Neutrophil (primary cell): Measurements from ENCODE around the gene BLCAP.
"Not testable (repeated sequence)": the region's sequence is repeated elsewhere in the genome, so short reads cannot be mapped to it uniquely, and the experiment has no call there.

ENCODE experiments used
- H3K27ac ChIP-seq: fragments of 200-600 bp; sonication (generic); 2 replicates; pipeline ENCODE4 v1.5.1; 2016; ENCODE audit warnings: mild to moderate bottlenecking, moderate library complexity
- H3K27me3 ChIP-seq: fragments of 200-600 bp; sonication (generic); 2 replicates; pipeline ENCODE4 v1.6.0; 2016; ENCODE audit warnings: mild to moderate bottlenecking
- H3K36me3 ChIP-seq: fragments of 200-600 bp; sonication (generic); 2 replicates; pipeline ENCODE4 v1.5.1; 2017
- H3K4me1 ChIP-seq, 2 experiments: fragments of 200-600 bp in 1 of 2; sonication (generic) in 1 of 2; 1 replicate in 1 of 2; 2 replicates in 1 of 2; pipeline versions ENCODE4 v1.5.1 to v1.6.1; 2013 to 2016; ENCODE audit warnings: low read depth in 1 of 2, low read length in 1 of 2, mild to moderate bottlenecking in 1 of 2, moderate library complexity in 1 of 2; ENCODE audit not compliant: control insufficient read depth in 1 of 2, insufficient read depth in 1 of 2
- H3K4me3 ChIP-seq, 2 experiments: fragments of 200-600 bp in 1 of 2; sonication (generic) in 1 of 2; 1 replicate in 1 of 2; 2 replicates in 1 of 2; pipeline ENCODE4 v1.5.1; 2013 to 2016; ENCODE audit warnings: low read depth in 1 of 2, low read length in 1 of 2, mild to moderate bottlenecking in 1 of 2, moderate library complexity in 1 of 2
- H3K9me3 ChIP-seq: fragments of 200-600 bp; sonication (generic); 2 replicates; pipeline ENCODE4 v1.5.1; 2016
- TF ChIP-seq, protein P1 (sequence below): fragments of 200-600 bp; sonication (generic); IDR thresholded peaks from 2 replicates; pipeline ENCODE4 v1.5.1; 2016; ENCODE audit warnings: antibody characterized with exemption

BLCAP gene, protein sequence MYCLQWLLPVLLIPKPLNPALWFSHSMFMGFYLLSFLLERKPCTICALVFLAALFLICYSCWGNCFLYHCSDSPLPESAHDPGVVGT

DNA sequence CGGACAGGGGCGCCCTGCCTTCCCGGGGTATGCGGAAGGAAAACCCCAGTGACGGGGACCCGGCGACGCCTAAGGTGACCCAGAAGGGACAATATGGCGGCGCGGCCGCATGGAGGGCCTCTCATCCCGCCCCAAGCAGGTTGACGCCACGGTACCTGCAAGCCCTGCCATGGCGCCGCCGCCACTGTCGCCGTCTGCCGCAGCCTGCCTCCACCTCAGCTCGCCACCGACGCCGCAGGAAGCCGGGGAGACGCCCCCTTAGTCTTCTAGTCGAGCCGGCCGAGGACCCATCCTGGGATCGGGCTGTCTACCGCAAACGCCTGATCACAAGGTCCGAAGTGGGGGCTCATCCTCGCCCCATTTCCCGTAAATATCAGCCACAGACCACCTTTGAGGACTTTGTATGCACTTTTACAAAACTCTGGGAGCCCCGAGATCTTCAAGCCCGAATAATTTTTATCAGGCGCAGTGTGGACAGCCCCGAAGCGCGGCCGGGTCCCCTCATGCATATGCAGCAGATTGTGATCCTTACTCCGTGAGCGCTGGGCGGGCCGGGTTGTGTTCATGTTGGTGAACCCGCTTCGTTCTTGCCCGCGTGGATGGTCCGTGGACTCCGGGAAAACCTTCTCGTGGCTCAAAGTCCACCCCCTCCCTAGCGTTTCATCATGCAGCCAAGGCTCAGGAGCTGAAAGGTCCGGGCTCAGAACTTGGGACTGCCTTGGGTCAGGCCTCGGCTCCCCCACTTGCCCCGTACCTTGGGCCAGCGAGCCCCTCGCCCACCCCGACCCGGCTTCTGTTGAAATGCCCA is at the start of gene BLCAP:
Gene BLCAP (minus strand): TSS at position 239 of the 808 bp plus-strand sequence. CDS start 8,702 bp downstream, outside the sequence.
- Histone ChIP-seq H3K27me3 (peaks cover 6% of the 10 kb centered on the region), H3K4me3 (peak within 1 kb of the TSS; percentile 91 to 98), H3K36me3 (no peaks in the 10 kb centered on the region), H3K9me3 (no peaks in the 10 kb centered on the region), H3K27ac (peak within 1 kb of the TSS; percentile 90), H3K4me1 (peaks cover 26% of the 10 kb centered on the region in 2 experiments)
- TF ChIP-seq, protein P1, sequence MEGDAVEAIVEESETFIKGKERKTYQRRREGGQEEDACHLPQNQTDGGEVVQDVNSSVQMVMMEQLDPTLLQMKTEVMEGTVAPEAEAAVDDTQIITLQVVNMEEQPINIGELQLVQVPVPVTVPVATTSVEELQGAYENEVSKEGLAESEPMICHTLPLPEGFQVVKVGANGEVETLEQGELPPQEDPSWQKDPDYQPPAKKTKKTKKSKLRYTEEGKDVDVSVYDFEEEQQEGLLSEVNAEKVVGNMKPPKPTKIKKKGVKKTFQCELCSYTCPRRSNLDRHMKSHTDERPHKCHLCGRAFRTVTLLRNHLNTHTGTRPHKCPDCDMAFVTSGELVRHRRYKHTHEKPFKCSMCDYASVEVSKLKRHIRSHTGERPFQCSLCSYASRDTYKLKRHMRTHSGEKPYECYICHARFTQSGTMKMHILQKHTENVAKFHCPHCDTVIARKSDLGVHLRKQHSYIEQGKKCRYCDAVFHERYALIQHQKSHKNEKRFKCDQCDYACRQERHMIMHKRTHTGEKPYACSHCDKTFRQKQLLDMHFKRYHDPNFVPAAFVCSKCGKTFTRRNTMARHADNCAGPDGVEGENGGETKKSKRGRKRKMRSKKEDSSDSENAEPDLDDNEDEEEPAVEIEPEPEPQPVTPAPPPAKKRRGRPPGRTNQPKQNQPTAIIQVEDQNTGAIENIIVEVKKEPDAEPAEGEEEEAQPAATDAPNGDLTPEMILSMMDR: peak; percentile 25

DNA sequence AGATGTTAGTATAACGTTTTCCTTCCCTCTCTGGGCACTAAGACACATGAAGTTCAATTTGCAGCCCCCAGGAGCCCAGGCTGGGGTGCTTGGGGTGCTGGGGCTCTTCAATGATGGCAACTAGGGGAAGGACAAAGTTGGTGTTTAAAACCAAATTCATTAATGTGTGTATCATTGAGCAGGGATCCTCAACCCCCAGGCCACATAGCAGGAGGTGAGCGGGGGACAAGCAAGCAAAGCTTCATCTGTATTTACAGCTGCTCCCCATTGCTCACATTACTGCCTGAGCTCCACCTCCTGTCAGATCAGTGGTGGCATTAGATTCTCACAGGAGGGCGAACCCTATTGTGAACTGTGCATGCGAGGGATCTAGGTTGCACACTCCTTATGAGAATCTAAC is 49.8 kb upstream of the BLCAP start:
- not testable (repeated sequence) for H3K36me3 ChIP-seq, H3K4me1 ChIP-seq, H3K27ac ChIP-seq, H3K9me3 ChIP-seq, H3K4me3 ChIP-seq
- H3K27me3 ChIP-seq: peaks cover 26% of the 10 kb centered on the region

DNA sequence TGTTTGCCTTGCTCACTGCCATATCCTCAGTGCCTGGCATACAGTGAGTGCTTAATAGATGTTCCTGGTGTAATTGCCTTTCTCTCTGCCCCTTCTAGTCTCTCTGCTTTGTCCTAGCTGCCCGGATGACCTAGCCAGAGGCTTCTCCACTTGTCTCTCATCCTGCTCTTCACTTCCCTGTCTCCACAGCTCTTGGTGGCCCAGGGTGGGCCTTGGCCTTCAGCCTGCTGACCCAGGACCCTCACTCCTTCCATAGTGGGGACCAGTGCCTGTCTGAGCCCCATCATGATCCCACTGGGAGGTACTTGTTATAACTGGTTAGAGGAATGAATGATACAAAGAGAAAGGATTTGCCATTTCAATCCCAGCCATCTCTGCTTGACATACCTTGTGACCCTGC is 49.2 kb upstream of the BLCAP start:
- Histone ChIP-seq H3K27ac (no peak overlapping the region), H3K9me3 (no peaks in the 10 kb centered on the region), H3K36me3 (no peaks in the 10 kb centered on the region), H3K27me3 (peaks cover 26% of the 10 kb centered on the region), H3K4me3 (no peak overlapping the region), H3K4me1 (no peaks in the 10 kb centered on the region)
- TF ChIP-seq, protein P1: no peak

DNA sequence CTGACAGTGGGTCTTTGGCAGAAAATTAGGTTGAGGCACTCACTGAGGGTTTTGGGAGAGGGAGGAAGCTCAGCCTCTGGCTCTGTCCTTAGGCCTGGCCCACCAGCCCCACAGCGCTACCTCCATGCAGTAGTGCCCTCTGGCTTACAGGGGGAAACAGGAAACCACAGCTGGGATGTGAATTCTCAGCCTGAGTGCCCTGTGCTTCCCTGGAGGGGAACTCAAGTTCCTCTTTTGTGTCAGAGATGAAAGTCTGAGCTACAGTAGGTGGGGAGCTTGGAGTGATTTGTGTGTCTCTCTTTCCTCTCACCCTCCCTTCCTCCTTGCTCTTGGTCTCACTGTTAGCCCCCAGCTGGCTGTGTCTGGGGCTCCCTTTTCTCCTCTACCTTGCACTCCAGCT is 48.2 kb upstream of the BLCAP start:
- no peaks in the 10 kb centered on the region for H3K4me1 ChIP-seq
- H3K27ac ChIP-seq: no peak overlapping the region
- TF ChIP-seq, protein P1: no peak
- H3K9me3 ChIP-seq: no peaks in the 10 kb centered on the region
- no peak overlapping the region for H3K4me3 ChIP-seq
- peaks cover 34% of the 10 kb centered on the region for H3K27me3 ChIP-seq
- no peaks in the 10 kb centered on the region for H3K36me3 ChIP-seq

DNA sequence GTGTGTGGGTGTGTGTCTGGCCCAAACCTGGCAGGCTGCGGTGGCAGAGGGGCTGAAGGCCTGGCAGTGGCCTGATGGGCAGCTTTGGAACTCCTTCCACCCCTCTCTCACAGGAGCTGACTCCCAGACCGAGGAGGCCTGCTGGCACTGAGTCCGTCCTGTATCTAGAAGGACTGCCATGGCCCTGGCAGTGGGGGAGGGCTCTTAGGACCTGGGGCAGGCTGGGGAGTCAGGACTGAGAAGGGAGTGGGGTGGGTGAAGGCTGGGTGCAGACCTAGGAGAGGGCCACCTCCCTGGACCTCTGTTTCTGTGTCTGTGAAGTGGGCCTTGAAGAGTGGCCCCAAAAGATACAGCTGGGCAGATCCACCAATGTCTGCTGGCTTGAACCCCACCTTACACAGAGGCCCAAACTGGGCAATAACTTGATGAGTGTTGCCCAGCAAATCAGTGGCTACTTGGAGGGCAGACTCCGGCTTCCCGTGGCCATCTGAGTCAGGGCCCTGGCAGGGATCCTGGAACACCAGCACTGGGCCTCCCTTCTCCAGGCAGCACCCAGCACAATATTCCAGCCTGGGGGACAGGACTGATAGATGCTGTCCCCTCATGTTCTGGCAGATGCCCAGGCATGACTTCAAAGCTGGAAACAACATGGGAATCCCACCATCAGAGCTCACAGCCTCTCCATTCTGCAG is 46.7 kb upstream of the BLCAP start:
- Histone ChIP-seq H3K4me3 (no peak overlapping the region), H3K27me3 (peaks cover 43% of the 10 kb centered on the region), H3K4me1 (no peaks in the 10 kb centered on the region), H3K27ac (no peak overlapping the region), H3K36me3 (no peaks in the 10 kb centered on the region), H3K9me3 (no peaks in the 10 kb centered on the region)
- TF ChIP-seq, protein P1: no peak
